GM12874 (cell line): ENCODE results near the gene TIMM44.
A peak's percentile ranks its signal among the peaks of the same experiment; 100 is the strongest.

Source experiments
- TF ChIP-seq, protein P1 (sequence below): IDR thresholded peaks from 2 replicates; pipeline ENCODE4 v1.5.1; 2011; ENCODE audit warnings: low read depth, mild to moderate bottlenecking, control low read depth, low read length, moderate library complexity; ENCODE audit not compliant: insufficient read depth

The TIMM44 gene

DNA sequence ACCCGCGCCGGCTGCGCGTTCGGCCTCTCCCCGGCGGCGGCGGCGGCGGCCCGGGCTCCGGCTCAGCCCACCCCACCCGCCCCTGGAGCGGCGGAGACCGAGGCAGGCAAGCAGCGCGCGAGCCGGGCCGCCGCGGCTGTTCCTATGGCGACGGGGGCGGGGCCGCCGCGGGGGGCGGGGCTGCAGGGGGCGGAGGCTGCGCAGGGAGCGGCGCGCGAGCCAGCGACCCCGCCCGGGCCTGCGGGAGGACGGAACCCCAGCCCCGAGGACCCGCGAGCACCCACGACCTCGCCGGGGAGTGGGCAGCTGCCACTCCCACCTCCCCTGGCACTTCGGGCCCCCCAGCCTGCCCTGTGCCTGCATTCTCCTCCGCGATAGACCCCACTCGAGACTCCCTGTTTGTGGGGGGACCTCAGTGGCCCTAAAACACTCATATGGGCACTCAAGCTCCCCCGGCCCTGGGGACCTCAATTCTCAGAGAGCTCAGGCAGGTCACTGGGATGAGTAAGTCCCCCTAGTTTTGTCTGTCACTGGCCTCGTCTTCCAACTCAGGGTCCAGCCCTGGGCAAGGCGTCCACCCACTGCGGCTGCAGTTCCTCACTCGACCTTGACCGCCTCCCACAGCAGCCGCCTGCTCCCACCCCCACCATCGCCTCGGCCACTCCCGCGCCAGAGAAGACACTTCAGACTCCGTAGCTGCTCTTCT, 17.3 kb downstream of the TIMM44 start, which contains the start of gene CTXN1:
Gene CTXN1, minus strand, starts transcription at position 115 of the 706 bp plus-strand sequence. CDS start 597 bp downstream, outside the sequence.
- TF ChIP-seq, protein P1, sequence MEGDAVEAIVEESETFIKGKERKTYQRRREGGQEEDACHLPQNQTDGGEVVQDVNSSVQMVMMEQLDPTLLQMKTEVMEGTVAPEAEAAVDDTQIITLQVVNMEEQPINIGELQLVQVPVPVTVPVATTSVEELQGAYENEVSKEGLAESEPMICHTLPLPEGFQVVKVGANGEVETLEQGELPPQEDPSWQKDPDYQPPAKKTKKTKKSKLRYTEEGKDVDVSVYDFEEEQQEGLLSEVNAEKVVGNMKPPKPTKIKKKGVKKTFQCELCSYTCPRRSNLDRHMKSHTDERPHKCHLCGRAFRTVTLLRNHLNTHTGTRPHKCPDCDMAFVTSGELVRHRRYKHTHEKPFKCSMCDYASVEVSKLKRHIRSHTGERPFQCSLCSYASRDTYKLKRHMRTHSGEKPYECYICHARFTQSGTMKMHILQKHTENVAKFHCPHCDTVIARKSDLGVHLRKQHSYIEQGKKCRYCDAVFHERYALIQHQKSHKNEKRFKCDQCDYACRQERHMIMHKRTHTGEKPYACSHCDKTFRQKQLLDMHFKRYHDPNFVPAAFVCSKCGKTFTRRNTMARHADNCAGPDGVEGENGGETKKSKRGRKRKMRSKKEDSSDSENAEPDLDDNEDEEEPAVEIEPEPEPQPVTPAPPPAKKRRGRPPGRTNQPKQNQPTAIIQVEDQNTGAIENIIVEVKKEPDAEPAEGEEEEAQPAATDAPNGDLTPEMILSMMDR: no peak

DNA sequence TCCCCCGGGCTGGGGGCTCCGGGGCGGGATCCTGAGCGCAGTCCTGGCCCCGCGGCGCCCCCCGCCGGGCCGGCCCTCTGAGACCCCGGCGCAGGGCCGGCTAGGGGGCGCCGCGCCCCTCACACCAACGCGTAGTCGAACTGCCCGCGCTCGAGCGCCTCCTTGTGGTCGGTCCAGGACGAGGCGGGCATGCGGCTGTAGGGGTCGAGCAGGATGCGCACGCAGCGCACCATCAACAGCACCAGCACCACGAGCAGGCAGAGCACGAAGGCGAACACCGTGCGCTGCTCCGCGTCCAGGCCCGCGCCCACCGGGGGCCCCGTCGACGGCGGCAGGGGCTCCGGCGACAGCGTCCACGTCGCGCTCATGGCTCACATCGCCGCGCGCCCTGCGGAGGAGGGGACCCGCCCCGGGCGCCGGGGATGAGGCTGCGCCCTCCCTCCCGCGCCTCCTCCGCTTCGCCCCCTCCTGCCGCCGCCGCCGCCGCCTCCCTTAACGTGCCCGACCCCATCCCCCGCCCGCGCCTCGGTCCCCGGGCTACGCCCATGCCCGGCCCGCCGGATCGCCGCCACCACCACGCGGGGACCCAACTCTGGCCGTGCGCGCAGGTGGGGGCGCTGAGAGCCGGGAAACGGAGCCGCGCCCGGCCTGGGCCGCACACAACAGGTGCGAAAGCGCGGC, 18.2 kb downstream of the TIMM44 start:
- TF ChIP-seq, protein P1: peak; percentile 96

DNA sequence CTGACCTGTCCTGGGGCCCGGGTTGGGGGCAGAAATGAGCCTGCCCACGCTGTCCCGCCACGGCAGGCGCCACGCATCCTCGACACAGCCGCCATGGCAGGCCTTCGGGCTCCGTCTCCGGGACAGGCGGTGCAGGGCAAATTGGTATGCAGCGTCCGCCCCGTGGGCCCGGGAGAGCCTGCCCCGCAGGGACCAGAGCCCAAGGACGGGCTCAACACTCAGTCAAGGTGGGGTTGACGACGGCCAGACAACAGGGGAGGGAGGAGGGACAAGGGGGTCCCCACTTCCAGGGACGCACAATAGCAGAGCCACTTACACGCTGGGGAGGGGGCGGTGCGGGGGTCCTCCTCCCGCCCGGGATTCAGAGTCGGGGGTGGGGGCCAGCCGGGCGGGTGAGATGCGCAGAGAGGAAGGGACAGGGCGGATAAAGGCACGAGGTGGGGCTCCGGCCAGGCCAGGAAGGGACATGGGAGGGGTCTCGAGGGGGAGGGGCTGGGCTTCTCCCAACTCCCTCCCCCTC, 18.8 kb downstream of the TIMM44 start:
- TF ChIP-seq, protein P1: no peak

DNA sequence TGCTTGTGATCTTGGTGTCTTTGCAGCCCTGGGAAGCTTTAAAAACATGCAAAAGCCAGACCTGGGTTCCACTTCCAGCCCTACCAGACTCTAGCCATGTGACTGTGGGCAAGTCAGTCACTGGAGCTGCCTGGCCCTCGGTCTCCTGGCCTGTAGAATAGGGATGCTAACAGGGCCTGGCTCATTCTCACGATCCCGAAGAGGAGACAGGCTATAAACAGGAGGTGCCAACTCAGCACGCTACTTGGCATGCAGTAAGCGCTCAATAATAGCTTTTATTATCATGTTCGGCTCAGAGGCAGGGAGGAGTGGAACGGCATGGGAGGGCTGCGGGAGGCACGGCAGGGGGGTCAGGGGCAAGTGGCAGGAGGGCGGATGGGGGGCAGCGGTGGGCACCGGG, 19.2 kb downstream of the TIMM44 start:
- TF ChIP-seq, protein P1: no peak

DNA sequence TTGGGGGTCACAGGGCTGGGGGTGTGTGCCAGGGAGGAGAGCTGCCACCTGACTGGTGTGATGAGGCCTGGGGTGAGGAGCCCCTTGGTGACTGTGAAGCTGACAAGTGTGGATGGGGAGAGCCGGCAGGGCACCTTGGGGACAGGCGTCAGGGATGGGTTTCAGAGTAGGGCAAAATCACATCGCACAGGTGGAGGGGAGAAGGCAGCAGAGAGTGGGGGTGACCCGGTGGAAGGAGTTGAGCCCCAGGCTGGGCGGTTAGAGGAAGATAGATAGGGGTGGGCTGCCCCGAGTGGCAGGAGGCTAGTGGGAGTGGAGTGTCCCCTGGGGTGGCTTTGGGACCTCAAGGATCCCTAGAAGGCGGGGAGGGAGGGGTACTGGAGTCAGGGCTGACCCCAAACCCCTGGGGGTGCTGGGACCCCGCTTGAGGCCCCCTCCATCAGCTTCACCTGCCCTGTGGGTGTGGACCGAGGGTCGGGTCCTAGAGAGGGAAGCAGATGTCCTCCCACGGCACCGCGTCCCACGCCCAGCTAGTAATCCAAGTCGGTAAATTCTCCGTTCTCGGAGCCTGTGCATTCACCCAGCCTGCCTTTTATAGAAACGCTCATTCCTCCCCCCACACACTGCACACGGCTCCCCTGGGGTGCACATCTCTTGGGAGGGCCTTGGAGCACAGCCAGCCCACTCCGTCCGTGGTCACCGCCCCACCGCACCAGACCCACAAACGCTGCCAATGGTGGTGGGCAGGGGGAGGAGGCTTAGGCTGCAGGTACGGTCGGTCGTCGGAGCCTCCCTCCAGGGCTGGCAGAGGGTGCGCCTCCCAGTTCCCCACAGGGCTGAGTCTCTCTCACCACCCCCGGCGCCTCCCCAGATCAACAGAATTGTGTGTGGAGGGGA, 19.9 kb downstream of the TIMM44 start:
- TF ChIP-seq, protein P1: no peak

DNA sequence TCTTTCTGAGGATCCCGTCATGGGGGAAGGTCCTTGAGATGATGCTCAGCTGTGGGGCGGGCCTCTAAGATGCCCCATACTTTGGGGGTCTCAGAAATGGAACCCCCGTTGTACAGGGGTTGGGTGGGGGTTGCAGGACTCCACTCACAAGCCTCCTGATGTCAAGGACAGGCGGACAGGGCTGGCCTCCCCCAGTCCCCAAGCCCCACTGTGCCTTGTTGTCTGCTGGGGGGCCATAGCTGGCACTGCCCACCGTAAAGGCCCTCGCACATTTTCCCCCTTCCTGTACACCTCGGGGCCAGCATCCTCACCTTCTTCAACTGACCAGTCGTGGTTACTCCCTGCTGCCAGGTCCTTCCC, 20.6 kb downstream of the TIMM44 start:
- TF ChIP-seq, protein P1: no peak
